ENCODE measurements around the gene UGGT1.

DNA sequence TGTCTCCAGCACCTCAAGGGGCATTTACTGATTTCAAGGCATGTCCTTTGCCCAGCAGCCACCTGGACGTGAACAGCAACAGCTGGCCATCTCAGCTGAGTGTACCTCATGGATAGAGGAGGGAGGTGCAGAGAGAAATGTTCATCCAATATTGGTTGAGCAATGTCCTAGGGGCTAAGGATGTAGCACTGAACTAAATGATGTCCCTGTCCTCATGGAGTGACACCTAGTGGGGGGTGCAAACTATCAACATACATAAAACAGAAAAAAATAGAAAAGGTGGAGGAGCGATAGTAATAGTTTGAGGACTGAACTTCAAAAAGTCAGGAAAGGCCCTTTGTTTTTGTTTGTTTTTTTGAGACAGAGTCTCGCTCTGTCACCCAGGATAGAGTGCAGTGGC, 4.8 kb upstream of the UGGT1 start:
- TF ChIP-seq POLR2A (IDR thresholded peaks at IDR 0.05) = no peak
- TF ChIP-seq, protein P1, sequence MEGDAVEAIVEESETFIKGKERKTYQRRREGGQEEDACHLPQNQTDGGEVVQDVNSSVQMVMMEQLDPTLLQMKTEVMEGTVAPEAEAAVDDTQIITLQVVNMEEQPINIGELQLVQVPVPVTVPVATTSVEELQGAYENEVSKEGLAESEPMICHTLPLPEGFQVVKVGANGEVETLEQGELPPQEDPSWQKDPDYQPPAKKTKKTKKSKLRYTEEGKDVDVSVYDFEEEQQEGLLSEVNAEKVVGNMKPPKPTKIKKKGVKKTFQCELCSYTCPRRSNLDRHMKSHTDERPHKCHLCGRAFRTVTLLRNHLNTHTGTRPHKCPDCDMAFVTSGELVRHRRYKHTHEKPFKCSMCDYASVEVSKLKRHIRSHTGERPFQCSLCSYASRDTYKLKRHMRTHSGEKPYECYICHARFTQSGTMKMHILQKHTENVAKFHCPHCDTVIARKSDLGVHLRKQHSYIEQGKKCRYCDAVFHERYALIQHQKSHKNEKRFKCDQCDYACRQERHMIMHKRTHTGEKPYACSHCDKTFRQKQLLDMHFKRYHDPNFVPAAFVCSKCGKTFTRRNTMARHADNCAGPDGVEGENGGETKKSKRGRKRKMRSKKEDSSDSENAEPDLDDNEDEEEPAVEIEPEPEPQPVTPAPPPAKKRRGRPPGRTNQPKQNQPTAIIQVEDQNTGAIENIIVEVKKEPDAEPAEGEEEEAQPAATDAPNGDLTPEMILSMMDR (IDR thresholded peaks at IDR 0.05) = no peak
